Erythroblast (primary cell): ENCODE data around the gene CNNM4.

Experiments used
- DNase-seq, 2 experiments: peaks; one replicate each; lab custom pipeline; 2025; lab: John Stamatoyannopoulos, UW
- GATA1 ChIP-seq: IDR thresholded peaks from 2 replicates; pipeline ENCODE4 v1.6.1; 2011; ENCODE audit warnings: low read depth, mild to moderate bottlenecking, control low read depth, low read length, moderate library complexity
- POLR2A ChIP-seq: IDR thresholded peaks from 2 replicates; pipeline ENCODE4 v1.6.1; 2011; ENCODE audit warnings: mild to moderate bottlenecking, low read length

Gene CNNM4

GRCh38 chr2:96763511-96764252, 3.0 kb downstream of the CNNM4 start:
- DNase-seq = peak; percentile 26 to 29
- no peak for TF ChIP-seq GATA1
- TF ChIP-seq POLR2A = no peak

- DNase-seq = peak in 1 of 2 experiments; percentile 20
- TF ChIP-seq GATA1 (no peak), POLR2A (no peak)
These were observed 3.5 kb downstream of the CNNM4 start for GRCh38 chr2:96764253-96764637.

- DNase-seq = no peak
- TF ChIP-seq GATA1 (no peak), POLR2A (no peak)
These were observed 6.6 kb downstream of the CNNM4 start for GRCh38 chr2:96767135-96767871.

GRCh38 chr2:96768083-96768561, 7.4 kb downstream of the CNNM4 start:
- no peak for DNase-seq
- TF ChIP-seq GATA1 = no peak
- TF ChIP-seq POLR2A = no peak

- DNase-seq = no peak
- TF ChIP-seq GATA1 (no peak), POLR2A (no peak)
These were observed 9.1 kb downstream of the CNNM4 start for GRCh38 chr2:96769814-96770213.

- DNase-seq = no peak
- TF ChIP-seq GATA1 (no peak), POLR2A (no peak)
These were observed 9.9 kb downstream of the CNNM4 start for GRCh38 chr2:96770442-96771202.

- no peak for DNase-seq
- TF ChIP-seq POLR2A = no peak
- no peak for TF ChIP-seq GATA1
These were observed 11.3 kb downstream of the CNNM4 start for GRCh38 chr2:96771796-96772618.

GRCh38 chr2:96772903-96773671, 12.4 kb downstream of the CNNM4 start:
- no peak for TF ChIP-seq POLR2A
- no peak for TF ChIP-seq GATA1
- no peak for DNase-seq

- TF ChIP-seq POLR2A = no peak
- no peak for DNase-seq
These were observed 13.2 kb downstream of the CNNM4 start for GRCh38 chr2:96773922-96774321.

- no peak for TF ChIP-seq POLR2A
- TF ChIP-seq GATA1 = no peak
- no peak for DNase-seq
These were observed 14.5 kb downstream of the CNNM4 start for GRCh38 chr2:96775160-96775559.

GRCh38 chr2:96783388-96783787, 22.7 kb downstream of the CNNM4 start:
- TF ChIP-seq GATA1 (no peak), POLR2A (no peak)
- DNase-seq = no peak

GRCh38 chr2:96787411-96787810, 26.7 kb downstream of the CNNM4 start:
- TF ChIP-seq POLR2A = no peak
- TF ChIP-seq GATA1 = no peak
- DNase-seq = no peak
